HG03159 (cell line): ENCODE measurements around the gene BCAT1.
A peak's percentile ranks its signal among the peaks of the same experiment; 100 is the strongest.
"Not testable (repeated sequence)": the region's sequence is repeated elsewhere in the genome, so short reads cannot be mapped to it uniquely, and the experiment has no call there.

Experiments used
- ATAC-seq: cut with Tn5 transposase; IDR thresholded peaks from one replicate; pipeline ENCODE4 v1.9.1; 2021; ENCODE audit warnings: mild to moderate bottlenecking, moderate library complexity; ENCODE audit not compliant: unreplicated experiment

BCAT1 gene

DNA sequence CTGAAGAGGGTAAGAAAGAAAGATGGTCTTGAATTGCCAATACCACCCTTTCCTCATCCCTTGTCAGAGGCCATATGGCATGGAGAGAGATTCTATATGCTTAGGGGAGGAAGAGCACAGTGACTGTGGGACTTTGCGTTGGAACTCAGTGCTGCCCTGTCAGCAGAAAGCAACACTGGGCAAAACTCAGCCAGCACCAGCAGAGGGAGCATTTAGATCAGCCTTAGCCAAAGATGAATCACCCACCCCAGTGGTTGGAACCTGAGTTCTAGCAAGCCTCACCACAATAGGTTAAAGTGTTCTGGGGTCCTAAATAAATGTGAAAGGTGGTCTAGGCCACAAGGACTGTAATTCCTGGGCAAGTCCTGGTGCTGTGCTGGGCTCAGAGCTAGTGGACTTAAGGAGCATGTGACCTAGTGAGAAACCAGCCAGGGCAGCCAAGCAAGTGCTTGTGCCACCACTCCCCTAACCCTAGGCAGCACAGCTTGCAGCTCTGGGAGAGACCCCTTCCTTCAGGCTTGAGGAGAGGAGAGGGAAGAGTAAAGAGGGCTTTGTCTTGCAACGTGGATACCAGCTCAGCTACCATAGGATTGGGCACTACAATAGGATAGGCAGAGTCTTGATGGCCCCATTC, 11.4 kb upstream of the BCAT1 start:
- peak; percentile 87 for ATAC-seq

DNA sequence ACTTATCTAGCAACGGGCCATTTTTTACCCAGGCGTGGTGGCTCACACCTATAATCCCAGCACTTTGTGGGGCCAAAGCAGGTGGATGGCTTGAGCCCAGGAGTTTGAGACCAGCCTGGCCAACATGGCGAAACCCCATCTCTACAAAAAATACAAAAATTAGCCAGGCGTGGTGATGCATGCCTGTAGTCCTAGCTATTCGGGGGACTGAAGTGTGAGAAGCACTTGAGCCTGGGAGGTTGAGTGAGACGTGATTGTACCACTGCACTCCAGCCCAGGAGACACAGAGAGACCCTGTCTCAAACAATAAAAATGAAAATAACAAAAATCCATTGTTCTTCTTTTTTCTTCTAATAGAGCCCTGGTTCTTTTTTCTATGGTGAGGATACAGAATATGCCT, 7.5 kb upstream of the BCAT1 start:
- ATAC-seq: not testable (repeated sequence)

DNA sequence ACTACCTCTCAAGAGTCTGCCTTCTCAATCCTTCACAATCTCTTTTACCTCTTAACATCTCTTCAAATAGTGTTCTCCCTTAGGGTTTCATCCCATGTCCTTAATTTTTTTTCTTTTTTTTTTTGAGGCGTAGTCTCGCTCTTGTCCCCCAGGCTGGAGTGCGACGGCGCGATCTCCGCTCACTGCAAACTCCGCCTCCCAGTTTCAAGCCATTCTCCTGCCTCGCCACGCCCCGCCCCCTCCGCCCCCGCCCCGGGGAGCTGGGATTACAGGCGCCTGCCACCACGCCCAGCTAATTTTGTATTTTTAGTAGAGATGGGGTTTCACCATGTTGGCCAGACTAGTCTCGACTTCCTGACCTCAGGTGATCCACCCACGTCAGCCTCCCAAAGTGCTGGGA, 7.0 kb upstream of the BCAT1 start:
- no peak for ATAC-seq

DNA sequence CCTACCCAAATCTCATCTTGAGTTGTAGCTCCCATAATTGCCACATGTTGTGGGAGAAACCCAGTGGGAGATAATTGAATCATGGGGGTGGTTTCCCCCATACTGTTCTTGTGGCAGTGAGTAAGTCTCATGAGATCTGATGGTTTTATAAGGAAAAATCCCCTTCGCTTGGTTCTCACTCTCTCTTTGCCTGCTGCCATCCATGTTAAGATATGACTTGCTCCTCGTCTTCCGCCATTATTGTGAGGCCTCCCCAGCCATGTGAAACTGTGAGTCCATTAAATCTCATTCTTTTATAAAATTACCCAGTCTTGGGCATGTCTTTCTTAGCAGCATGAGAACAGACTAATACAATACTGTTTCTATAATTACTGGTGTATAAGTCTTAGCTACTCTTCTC, 6.5 kb upstream of the BCAT1 start:
- ATAC-seq: no peak

DNA sequence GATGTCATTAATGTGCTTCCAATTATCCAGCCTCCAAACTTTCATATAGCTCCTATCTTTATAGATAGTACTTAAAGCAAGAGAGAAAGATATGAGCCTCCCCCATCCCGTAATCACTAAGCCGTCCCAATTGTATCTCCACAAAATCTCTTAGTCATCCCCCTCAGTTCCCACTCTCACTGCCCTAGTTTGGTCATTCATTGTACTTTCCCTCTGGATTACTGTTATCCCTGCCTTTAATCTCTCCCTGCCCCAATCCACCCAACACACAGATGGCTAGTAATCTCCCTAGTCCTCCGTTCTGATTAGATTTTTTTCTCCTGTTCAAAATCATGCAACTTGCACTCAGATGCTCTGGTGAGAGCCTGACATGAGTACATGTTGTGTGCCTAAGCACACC, 5.4 kb upstream of the BCAT1 start:
- ATAC-seq: no peak

DNA sequence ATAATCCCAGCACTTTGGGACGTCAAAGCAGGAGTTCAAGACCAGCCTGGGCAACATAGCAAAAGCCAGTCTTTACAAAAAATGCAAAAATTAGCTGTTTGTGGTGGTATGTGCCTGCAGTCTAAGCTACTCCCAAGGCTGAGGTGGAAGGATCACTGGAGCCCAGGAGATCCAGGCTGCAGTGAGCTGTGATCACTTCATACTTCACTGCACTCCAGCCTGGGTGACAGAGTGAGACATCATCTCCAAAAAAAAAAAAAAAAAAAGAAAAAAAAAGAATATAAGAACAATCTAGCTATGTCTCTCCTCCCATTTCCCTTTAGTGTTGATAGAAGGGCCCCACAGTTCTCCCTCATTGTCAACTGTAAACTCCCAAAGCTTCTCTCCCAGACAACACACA, 3.5 kb upstream of the BCAT1 start:
- no peak for ATAC-seq

DNA sequence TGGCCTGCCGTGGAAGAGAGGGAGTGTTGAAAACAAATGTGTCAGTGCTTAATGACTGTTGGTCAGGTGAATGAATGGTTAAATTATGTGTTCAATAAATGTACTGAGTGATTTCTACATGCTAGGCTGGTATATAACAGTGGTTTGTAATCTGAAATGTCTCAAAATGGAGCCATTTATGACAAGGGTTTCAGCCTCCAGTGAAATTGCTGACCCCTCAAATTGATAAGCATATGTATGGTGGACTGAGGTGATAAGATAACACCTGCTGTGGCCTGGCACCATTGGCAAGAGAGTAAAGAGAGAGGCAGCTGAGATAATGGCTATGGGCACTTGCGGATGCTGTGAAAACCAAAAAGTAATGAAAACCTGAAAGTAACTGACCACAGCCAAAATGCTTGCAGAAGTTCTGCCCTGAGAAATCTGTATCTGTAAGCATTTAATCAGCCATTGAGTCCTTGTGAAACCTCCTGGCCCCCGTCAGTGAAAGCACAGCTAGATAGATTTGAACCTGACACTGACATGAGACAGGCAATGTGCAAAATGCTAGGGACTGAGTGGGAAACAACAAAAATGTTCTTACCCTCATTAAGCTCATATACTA, 1.4 kb upstream of the BCAT1 start:
- peak; percentile 48 for ATAC-seq

DNA sequence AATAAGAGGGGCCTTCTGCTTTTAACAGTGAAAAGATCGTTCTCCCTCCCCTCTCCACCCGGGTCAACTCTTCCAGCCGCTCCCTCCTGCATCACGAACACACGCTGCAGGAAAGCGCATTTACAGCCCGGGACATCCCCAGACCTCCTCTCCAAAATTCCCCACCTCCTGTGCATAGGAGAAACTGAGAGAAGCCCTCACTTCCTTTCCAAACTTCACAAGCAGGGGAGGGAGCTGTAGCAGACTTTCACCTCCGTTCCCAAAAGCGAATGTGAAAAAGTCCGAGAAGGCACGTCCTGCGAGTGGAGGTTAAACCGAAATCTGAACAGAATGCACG, 513 bp downstream of the BCAT1 start:
- peak; percentile 20 for ATAC-seq

DNA sequence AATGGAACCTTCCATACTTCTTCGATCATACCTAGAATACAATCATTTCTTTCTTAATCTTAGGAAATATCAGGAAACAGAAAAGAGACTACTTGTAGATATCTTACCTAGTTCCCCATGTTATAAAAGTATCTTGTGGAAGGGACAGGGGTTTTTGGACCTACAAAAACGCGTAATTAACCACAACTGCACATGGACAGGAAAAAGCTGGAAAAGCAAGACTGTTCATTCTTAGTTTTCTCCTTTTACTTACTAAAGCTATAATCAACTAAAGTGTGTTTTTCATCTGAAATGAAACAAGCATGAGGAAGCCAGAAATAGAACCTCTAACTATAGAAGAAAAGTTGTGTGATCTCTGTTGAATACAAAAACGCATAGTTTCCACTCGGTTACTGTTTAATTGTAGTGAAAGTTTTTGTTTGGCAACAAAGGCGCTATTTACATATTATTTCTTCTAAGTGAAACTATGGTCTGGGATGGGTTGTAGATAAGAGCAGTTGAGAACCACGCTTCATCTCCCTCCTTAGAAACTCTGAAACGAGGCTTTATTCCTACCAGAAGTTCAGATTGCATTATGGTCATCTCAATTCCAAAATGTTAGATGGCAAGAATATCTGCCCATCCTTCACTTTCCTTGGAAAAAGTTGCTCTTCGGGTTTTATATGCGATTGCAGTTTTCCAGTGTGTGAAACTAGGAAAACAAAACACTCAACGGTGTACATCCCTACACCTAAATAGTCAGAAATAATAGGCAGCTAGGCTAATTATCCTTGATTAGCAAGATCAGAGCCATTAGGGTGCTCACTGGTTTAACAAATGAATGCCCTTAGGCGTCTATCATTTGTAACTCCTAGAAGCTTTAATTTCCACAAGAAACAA, 1.1 kb downstream of the BCAT1 start:
- no peak for ATAC-seq

DNA sequence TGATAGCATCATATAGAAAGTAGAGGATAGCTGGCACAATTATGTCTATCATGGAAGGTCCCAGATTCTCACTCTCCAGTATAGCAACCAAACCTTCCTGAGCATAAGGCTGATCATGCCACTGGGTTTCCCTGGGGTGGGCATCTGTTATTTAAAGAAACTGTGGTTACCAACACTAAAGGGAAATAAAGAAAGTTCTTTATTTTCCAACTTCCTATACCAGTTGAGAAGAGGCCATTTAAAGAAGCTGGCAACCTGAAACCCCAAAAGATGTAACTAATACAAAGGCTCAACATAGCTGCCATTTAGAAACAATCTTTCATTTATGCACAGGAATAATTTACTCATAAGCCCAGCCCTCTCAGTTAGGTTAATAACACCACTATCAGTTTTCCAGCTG, 3.1 kb downstream of the BCAT1 start:
- ATAC-seq: no peak

DNA sequence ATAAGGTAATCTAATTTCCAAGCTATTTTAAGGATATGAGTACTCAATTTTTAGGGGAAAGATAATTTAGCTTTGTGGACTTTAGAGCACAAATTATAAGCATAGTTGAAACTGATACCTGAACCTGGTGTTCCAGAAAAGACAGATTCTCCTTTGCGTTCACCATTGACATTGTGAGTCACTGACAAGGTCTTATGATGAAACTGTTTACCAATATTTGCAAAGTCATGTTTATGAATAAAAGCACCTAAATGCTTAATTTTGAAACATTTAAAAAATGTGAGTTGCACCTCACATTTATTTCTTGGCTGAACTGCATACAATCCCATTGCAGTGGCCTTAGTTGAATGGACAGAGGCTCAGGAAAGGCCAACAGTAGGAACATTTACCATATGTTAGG, 3.9 kb downstream of the BCAT1 start:
- ATAC-seq: no peak

DNA sequence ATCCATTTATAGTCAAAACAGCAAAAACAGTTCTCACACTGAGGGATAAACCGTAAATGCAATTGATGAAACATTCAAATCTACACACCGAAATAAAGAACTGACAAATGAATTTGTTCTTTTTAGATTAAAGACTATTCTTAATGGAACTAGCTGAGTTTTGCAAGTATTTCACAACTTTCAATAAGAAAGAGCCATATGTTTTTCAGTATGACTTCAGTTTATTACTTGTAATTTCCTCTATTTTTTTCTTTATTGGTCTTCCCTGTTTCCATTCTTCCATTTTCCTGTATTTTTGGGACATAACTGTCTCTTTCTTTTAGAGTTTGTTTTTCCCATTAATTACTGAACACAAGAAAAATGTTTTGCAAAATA, 4.3 kb downstream of the BCAT1 start:
- ATAC-seq: no peak

DNA sequence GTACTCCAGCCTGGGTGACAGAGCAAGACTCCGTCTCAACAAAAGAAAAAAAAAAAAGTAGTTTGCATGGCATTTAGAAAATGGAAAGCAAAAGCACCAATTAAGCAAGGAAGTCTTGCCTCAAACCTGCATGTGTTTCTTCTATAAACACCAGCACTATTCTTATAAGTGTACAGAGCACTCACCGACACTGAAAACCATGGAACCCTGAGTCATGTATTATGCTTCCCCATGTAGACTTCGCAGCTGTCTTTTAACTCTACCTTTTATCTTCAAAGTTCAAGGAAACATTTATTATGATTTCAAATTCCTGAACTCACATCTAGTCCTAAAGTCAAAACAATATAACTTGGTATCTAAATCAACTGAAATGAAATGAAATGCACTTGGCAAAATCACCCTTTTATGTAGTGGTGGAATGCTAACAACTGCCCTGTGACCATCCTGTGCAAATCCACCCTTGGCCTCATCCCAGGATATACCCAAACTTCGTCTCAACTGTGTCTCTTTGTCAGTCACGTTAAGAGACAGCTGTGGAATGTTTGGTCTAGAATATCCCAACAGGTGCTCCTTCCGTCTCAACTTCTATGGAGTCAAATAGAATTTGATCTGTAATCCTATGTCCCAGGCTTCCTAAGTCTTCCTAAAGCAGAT, 4.8 kb downstream of the BCAT1 start:
- ATAC-seq: no peak

DNA sequence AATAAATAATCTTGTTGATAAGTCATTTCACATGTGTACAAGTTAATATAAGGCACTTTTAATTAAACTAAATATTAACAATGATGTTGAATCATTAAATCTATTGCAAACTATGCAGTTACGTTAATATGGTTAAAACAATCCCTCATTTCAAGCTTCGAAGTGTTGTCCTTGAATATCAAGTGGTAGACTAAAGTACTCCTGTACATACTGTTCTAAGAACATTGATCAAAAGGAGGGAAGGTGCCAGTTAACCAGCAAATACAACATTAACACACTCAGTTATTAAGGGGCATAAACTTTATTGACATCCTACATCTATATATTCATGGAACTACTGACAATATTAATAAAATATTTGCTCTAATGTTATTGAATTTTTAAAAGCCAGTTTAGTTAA, 8.7 kb downstream of the BCAT1 start:
- no peak for ATAC-seq

DNA sequence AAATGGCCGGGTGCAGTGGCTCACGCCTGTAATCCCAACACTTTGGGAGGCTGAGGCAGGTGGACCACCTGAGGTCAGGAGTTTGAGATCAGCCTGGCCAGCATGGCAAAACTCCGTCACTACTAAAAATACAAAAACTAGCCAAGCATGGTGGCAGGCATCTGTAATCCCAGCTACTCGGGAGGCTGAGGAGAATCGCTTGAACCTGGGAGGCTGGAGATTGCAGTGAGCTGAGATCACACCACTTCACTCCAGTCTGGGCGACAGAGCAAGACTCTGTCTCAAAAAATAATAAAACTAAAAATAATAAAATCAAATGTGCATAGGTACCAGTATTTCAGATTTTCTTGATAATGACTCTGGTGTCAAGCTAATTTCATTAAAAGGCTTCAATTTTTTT, 9.3 kb downstream of the BCAT1 start:
- ATAC-seq: not testable (repeated sequence)

DNA sequence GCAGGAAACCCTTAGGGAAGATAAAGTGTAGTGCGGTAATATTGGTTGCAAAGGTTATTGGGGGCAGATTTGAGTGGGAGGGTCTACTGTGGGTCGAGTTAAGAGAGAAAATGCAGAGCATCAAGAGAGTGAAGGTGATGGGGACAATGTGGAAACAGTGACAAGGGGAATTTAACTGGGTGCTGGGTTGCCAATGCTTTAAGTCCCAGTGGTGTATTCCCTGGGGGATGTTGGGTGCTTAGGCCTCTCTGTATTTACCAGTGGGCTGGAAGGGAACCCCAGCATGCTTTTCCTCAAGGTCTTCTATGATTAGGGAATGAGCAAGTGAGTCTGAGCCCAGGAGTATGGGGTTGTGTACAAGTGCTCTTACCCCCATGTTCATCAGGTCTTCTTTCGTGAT, 10.6 kb downstream of the BCAT1 start:
- no peak for ATAC-seq

DNA sequence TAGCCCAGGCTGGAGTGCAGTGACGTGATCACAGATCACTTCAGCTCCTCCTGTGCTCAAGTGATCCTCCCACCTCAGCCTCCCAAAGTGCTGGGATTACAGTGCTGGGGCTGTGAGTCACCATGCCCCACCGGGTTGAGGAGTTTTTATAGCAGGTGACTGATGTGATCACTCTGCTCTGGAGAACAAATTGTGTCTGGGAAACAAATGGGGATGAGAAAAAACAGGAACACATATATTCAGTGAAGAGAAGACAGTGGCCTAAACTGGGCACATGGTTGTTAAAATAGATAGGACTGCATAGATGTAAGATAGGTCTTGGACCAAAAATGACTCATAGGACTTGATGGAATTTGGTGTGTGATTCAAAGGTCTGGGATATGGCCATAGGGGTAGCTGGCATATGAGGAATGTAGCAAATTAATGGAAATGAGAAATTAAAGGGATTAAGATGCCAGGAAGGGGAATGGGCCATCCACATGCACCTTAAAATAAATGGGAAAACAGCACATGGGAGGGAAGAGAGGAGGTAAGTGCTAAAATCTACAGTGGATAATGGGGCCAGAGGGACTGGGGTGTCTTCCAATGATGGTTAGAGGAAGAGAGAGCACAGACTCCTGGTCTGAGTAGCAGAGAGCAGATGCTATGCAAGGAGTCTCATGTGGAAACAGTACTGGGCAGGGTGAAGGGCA, 11.2 kb downstream of the BCAT1 start:
- no peak for ATAC-seq

DNA sequence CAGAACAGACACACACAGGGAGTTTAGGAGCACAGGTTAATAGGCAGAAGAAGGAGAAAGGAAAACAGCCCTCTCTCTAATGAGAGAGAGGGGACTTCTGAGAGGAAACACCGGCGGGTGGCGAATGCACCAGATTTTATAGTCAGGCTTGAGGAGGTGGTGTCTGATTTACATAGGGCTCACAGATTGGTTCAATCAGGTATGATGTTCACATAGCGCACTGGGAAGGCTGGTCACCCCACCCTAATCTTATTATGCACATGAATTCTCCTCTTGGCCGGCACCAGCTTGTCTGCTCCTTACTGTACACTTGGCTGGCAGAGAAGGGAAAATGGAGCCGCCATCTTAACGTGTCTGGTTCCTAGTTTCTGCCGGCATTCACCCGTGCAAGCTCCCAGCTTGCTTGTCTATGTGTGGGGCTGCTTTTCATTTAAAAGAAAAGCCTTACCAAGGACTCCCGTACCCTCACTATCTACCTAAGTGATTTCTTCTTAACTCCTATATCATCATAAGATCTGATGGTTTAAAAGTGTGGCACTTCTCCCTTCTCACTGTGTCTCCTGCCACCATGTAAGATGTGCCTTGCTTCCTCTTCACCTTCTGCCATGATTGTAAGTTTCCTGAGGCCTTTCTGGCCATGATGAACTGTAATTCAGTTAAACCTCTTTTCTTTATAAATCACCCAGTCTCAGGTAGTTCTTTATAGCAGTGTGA, 15.1 kb downstream of the BCAT1 start:
- no peak for ATAC-seq

DNA sequence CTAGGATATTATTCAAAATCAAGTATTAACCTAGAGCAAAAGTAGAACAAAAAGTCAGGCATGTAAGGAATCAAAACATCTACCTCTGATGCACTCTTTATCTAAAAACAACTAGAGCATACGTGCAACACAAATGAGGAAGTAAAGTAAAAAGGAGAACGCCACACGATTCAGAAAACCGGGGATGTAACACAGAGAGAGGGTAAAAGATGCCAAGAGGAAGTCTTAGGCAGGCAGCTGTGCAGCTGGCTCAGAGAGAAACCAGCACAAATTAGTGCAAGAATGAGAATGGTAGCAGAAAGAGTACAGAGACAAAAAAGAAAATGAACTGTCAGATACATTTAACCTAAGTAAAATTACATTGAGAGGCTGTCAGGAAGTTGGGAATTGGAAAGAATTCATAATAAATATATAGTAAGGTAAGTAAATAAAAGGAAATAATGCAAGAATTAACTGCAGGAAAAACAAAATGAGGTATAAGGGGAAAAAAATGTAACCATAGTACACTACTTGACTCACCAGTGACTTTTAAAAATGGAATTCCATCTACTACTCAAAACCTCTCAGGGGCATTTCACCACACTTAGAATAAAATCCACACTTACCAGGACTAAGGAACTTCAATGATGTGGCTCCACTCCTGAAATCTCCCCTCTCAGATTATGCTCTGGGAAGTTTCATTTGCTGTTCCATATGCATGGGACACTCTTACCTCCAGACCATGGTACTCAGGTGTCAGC, 17.1 kb downstream of the BCAT1 start:
- peak; percentile 93 for ATAC-seq

DNA sequence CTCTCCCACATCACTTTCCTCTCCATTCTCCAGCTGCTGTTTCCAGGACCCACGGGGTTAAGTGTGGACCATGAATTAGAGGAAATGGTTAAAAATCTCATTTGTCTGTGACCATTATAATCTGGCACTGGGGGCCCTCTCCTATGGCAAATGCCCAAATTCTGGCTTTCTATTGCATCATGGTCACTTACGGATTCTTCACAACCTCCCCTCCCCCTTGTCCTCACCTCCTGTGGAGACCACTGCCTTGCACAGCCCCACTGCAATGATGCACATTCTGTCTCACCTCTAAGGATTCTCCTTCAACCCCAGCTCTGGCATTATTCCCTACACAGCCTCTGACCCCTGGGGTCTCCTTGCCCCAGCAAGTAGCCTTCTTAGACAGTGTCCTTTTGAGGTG, 18.9 kb downstream of the BCAT1 start:
- ATAC-seq: no peak
